Epithelial cell of esophagus (primary cell): ENCODE results near the gene ULK4.
"Not testable (repeated sequence)": the region's sequence is repeated elsewhere in the genome, so short reads cannot be mapped to it uniquely, and the experiment has no call there.

ENCODE experiments used
- DNase-seq: peaks from one replicate; pipeline ENCODE4 v3.0.0; 2010; ENCODE audit warnings: low read depth
- H3K4me3 ChIP-seq: 2 replicates; pipeline ENCODE4 v1.5.1; 2011; ENCODE audit warnings: mild to moderate bottlenecking, low read length, control low read depth
- CTCF ChIP-seq: IDR thresholded peaks from 2 replicates; pipeline ENCODE4 v1.5.1; 2011; ENCODE audit warnings: low read depth, mild to moderate bottlenecking, low read length, control low read depth, inconsistent platforms; ENCODE audit not compliant: insufficient read depth; ENCODE audit errors: missing control alignments

ULK4 gene

GRCh38 chr3:41710646-41711388, 251.1 kb downstream of the ULK4 start:
- no peak for TF ChIP-seq CTCF
- peak; percentile 11 for DNase-seq
- no peak overlapping the region for H3K4me3 ChIP-seq

- not testable (repeated sequence) for DNase-seq, H3K4me3 ChIP-seq
Observed at GRCh38 chr3:41709213-41709612, 252.7 kb downstream of the ULK4 start.

GRCh38 chr3:41708176-41708575, 253.7 kb downstream of the ULK4 start:
- no peak for TF ChIP-seq CTCF
- no peak for DNase-seq
- H3K4me3 ChIP-seq: no peak overlapping the region

GRCh38 chr3:41705893-41706292, 256.0 kb downstream of the ULK4 start:
- no peak for TF ChIP-seq CTCF
- no peak overlapping the region for H3K4me3 ChIP-seq
- no peak for DNase-seq

- H3K4me3 ChIP-seq: no peak overlapping the region
- TF ChIP-seq CTCF: no peak
- no peak for DNase-seq
Observed at GRCh38 chr3:41701191-41701698, 260.7 kb downstream of the ULK4 start.

GRCh38 chr3:41700155-41700554, 261.7 kb downstream of the ULK4 start:
- no peak for TF ChIP-seq CTCF
- no peak overlapping the region for H3K4me3 ChIP-seq
- no peak for DNase-seq

- no peak for DNase-seq
- no peak for TF ChIP-seq CTCF
Observed at GRCh38 chr3:41698898-41699297, 263.0 kb downstream of the ULK4 start.

GRCh38 chr3:41697702-41698101, 264.2 kb downstream of the ULK4 start:
- no peak for TF ChIP-seq CTCF
- DNase-seq: peak; percentile 44

More at GRCh38 chr3:41698898-41699297, 263.0 kb downstream of the ULK4 start:
- no peak overlapping the region for H3K4me3 ChIP-seq

More at GRCh38 chr3:41697702-41698101, 264.2 kb downstream of the ULK4 start:
- no peak overlapping the region for H3K4me3 ChIP-seq
